OCI-LY7 (cell line): Measurements from ENCODE around the gene KCNG3. TPM values are rescaled to one million over a fixed set of nuclear protein-coding genes. Genes with fewer than 3 reads are reported as not detected.

ENCODE experiments used
- BruUV-seq: library from RNA; stranded (reverse); fragments of 400-500 nt; replicated peaks from 2 replicates; lab custom pipeline; 2021; lab: Mats Ljungman, UMichigan
- CTCF ChIA-PET: fragments of 300-600 bp; sonication (Branson Sonifier 250); formaldehyde crosslinking; loops from one replicate; lab custom pipeline; 2022; ENCODE audit warnings: antibody characterized with exemption; ENCODE audit not compliant: unreplicated experiment; lab: Charles Lee
- POLR2A ChIA-PET: fragments of 300-600 bp; sonication (Branson Sonifier 250); formaldehyde crosslinking; loops from one replicate; lab custom pipeline; 2022; ENCODE audit warnings: antibody characterized with exemption; lab: Charles Lee
- DNase-seq: peaks from one replicate; pipeline ENCODE4 v3.0.0-alpha.2; 2015; ENCODE audit warnings: low spot score
- H2AFZ ChIP-seq: fragments of 200-600 bp; sonication (generic), shearing (Covaris generic); 2 replicates; pipeline ENCODE4 v1.6.1; 2014; ENCODE audit warnings: mild to moderate bottlenecking, antibody characterized with exemption, low read length, moderate library complexity
- H3K27ac ChIP-seq: fragments of 200-600 bp; sonication (generic); 2 replicates; pipeline ENCODE4 v1.5.1; 2014; ENCODE audit warnings: mixed run types, low read depth, mild to moderate bottlenecking, moderate library complexity, low read length, inconsistent platforms; ENCODE audit not compliant: poor library complexity, severe bottlenecking
- H3K36me3 ChIP-seq: fragments of 200-600 bp; sonication (generic); 2 replicates; pipeline ENCODE4 v1.6.1; 2014; ENCODE audit warnings: mild to moderate bottlenecking, antibody characterized with exemption, low read length, moderate library complexity, mixed read lengths; ENCODE audit not compliant: insufficient read depth
- H3K4me1 ChIP-seq: fragments of 200-600 bp; sonication (generic); 2 replicates; pipeline ENCODE4 v1.5.1; 2014; ENCODE audit warnings: mild to moderate bottlenecking, low read length; ENCODE audit not compliant: insufficient read depth, poor library complexity, severe bottlenecking
- H3K4me2 ChIP-seq: fragments of 200-600 bp; sonication (generic); 2 replicates; pipeline ENCODE4 v1.6.1; 2014; ENCODE audit warnings: mild to moderate bottlenecking, low read length
- H3K4me3 ChIP-seq: fragments of 200-600 bp; sonication (generic); 2 replicates; pipeline ENCODE4 v1.5.1; 2014; ENCODE audit warnings: mild to moderate bottlenecking, low read depth, low read length; ENCODE audit not compliant: poor library complexity, severe bottlenecking
- H3K79me2 ChIP-seq: fragments of 200-600 bp; sonication (generic); 2 replicates; pipeline ENCODE4 v1.6.1; 2016; ENCODE audit warnings: low read depth, mild to moderate bottlenecking, low read length, moderate library complexity, mixed read lengths; ENCODE audit not compliant: insufficient read depth
- H3K9me2 ChIP-seq: fragments of 200-600 bp; sonication (generic); 2 replicates; pipeline ENCODE4 v1.6.1; 2016; ENCODE audit warnings: mild to moderate bottlenecking, low read length, mixed read lengths; ENCODE audit not compliant: insufficient read depth
- H3K9me3 ChIP-seq: fragments of 200-600 bp; sonication (generic); 2 replicates; pipeline ENCODE4 v1.6.1; 2014; ENCODE audit warnings: mild to moderate bottlenecking, mixed run types, low read length, mixed read lengths
- H4K20me1 ChIP-seq: fragments of 200-600 bp; sonication (generic); 2 replicates; pipeline ENCODE4 v1.6.1; 2014; ENCODE audit warnings: mild to moderate bottlenecking, antibody characterized with exemption, low read length, moderate library complexity, mixed read lengths; ENCODE audit not compliant: insufficient read depth
- EZH2phosphoT487 ChIP-seq: fragments of 200-600 bp; sonication (generic); IDR thresholded peaks from 2 replicates; pipeline ENCODE4 v1.6.1; 2018; ENCODE audit warnings: low read depth, borderline replicate concordance, mild to moderate bottlenecking, mixed run types, antibody characterized with exemption, low read length, moderate library complexity, mixed read lengths
- intact Hi-C: fragments of 100-400 bp; cut with micrococcal nuclease; formaldehyde crosslinking; loops from one replicate; pipeline ENCODE4 v1.10.0; 2022; ENCODE audit not compliant: unreplicated experiment
- total RNA-seq, 2 experiments: library from RNA; depleted of rRNA in 1 of 2; stranded (reverse); fragments of >200 nt in 1 of 2; shearing (Covaris generic) in 1 of 2; gene quantifications; 2 replicates each; pipeline ENCODE4 v1.2.3, GENCODE V29; 2014 to 2022
- TF ChIP-seq, protein P1 (sequence below): fragments of 200-600 bp; sonication (generic); conservative IDR thresholded peaks from 2 replicates; pipeline ENCODE4 v1.5.1; 2014; ENCODE audit warnings: mild to moderate bottlenecking, antibody characterized with exemption, low read length, moderate library complexity, mixed read lengths

KCNG3 gene
- total RNA-seq, 2 experiments from 2014 or later: 0.08 to 0.19 TPM

GRCh38 chr2:42510191-42510590, 16.4 kb upstream of the KCNG3 start:
- Histone ChIP-seq H3K4me3 (no peak overlapping the region), H3K9me3 (no peaks in the 10 kb centered on the region), H3K4me2 (no peak overlapping the region), H3K36me3 (no peaks in the 10 kb centered on the region), H3K4me1 (peaks cover 9% of the 10 kb centered on the region), H3K27ac (no peak overlapping the region), H3K79me2 (no peaks in the 10 kb centered on the region), H2AFZ (peak overlapping the region; percentile 32; the same call in 1 of the 2 replicates), H4K20me1 (no peaks in the 10 kb centered on the region), H3K9me2 (no peaks in the 10 kb centered on the region)
- intact Hi-C loops: loop anchor here (5.0 kb wide), 2 partner anchors 57 to 152 kb away; partner anchors contain the start of gene MTA3
- BruUV-seq: no TSS peak
- ChIA-PET POLR2A (interaction anchor here (0.6 to 1.4 kb wide), 6 partner anchors 14 to 139 kb away, joined by 3 to 7 read pairs (median 4); no protein-coding TSS in a partner anchor), CTCF (no interaction called here)
- TF ChIP-seq, protein P1, sequence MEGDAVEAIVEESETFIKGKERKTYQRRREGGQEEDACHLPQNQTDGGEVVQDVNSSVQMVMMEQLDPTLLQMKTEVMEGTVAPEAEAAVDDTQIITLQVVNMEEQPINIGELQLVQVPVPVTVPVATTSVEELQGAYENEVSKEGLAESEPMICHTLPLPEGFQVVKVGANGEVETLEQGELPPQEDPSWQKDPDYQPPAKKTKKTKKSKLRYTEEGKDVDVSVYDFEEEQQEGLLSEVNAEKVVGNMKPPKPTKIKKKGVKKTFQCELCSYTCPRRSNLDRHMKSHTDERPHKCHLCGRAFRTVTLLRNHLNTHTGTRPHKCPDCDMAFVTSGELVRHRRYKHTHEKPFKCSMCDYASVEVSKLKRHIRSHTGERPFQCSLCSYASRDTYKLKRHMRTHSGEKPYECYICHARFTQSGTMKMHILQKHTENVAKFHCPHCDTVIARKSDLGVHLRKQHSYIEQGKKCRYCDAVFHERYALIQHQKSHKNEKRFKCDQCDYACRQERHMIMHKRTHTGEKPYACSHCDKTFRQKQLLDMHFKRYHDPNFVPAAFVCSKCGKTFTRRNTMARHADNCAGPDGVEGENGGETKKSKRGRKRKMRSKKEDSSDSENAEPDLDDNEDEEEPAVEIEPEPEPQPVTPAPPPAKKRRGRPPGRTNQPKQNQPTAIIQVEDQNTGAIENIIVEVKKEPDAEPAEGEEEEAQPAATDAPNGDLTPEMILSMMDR: no peak
- no peak for TF ChIP-seq EZH2phosphoT487
- DNase-seq: no peak

- H3K9me2 ChIP-seq: no peaks in the 10 kb centered on the region
- H3K27ac ChIP-seq: no peak overlapping the region
- H3K4me3 ChIP-seq: no peak overlapping the region
- DNase-seq: no peak
- H3K4me2 ChIP-seq: no peak overlapping the region
- BruUV-seq: no TSS peak
- no peaks in the 10 kb centered on the region for H4K20me1 ChIP-seq
- H3K4me1 ChIP-seq: no peaks in the 10 kb centered on the region
- H3K79me2 ChIP-seq: no peaks in the 10 kb centered on the region
- 0 out of 2 replicates have a peak, but pooled peaks cover 8% of the 10 kb centered on the region for H3K9me3 ChIP-seq
- ChIA-PET POLR2A (interaction anchor here (0.6 kb wide), 1 partner anchor 72 kb away, joined by 4 read pairs; no protein-coding TSS in a partner anchor), CTCF (interaction anchor here (0.6 kb wide), 1 partner anchor 55 kb away, joined by 3 read pairs; no protein-coding TSS in a partner anchor)
- no peak for TF ChIP-seq EZH2phosphoT487
- TF ChIP-seq, protein P1: no peak
- no peaks in the 10 kb centered on the region for H3K36me3 ChIP-seq
- intact Hi-C loops: no loop called here
- H2AFZ ChIP-seq: no peak overlapping the region
These were observed 10.8 kb upstream of the KCNG3 start for GRCh38 chr2:42504364-42505230.
